Stimulated activated CD8-positive, alpha-beta memory T cell treated with anti-CD3 and anti-CD28 coated beads, Interleukin-7, amount 100 ng/mL, for 1 hour (primary cell): ENCODE results near the gene IL1R2.

Experiments
- DNase-seq, 2 donors: peaks; one replicate each; pipeline ENCODE4 v3.0.0-alpha.2; 2020; ENCODE audit warnings: low read depth in 2 of 2

IL1R2 gene, protein sequence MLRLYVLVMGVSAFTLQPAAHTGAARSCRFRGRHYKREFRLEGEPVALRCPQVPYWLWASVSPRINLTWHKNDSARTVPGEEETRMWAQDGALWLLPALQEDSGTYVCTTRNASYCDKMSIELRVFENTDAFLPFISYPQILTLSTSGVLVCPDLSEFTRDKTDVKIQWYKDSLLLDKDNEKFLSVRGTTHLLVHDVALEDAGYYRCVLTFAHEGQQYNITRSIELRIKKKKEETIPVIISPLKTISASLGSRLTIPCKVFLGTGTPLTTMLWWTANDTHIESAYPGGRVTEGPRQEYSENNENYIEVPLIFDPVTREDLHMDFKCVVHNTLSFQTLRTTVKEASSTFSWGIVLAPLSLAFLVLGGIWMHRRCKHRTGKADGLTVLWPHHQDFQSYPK

GRCh38 chr2:101991721-101992145 lies at the start of gene IL1R2:
IL1R2 (plus strand) TSS chr2:101991960; CDS start chr2:102008576, 16,616 bp downstream.
- DNase-seq: no peak

GRCh38 chr2:101942851-101943250 lies 48.9 kb upstream of the IL1R2 start:
- DNase-seq: no peak

DNA sequence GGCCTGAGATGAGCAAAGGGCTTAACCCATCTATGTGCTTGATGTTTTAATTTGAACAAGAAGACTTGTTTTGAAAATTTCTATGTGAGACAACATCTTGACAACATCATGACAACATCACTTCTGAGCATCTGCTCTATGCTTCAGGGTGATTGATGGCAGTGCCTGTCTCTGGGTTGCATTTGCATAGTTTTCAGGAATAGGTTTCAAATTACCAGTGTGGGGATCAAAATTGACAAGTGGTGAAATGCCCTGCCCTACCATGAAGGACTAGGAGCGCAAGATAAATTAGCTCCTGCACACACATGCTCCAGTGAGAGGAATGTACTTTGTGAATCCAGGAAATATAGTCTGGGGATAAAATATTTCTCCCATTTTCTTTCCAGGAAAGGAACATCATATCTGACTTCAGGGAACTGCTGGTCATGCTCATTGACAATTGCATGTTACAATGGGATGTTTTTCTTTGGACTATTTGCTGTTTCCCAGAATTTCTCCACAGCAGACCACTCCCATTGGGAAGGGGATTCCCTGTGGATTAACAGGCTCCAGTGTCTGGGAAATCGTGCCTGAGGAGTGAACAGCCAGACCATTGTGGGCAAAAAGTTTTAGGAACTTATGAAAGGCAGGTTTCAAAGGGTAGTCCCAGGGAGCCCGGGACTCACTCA lies 45.3 kb upstream of the IL1R2 start:
- DNase-seq: no peak

GRCh38 chr2:101947374-101947773 lies 44.4 kb upstream of the IL1R2 start:
- no peak for DNase-seq

GRCh38 chr2:101948625-101949155 lies 43.1 kb upstream of the IL1R2 start:
- no peak for DNase-seq

GRCh38 chr2:101949304-101949703 lies 42.5 kb upstream of the IL1R2 start:
- no peak for DNase-seq

DNA sequence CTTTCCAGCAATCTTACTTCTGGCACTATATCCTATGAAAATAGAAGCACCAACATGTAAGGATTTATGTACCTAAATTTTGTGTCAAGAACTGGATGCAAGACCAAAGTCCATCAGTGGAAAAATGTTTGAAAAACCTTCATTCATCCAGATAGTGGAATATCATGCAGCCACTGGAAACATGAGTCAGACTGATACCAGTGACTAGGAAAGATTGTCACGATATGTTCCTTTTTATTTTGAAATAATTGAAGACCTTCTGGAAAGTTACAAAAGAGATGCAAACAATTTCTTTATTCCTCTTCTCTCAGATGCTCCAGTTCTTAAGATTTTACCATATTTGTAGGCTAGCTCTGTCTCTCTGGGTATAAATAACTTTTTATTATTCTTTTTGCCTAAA lies 40.5 kb upstream of the IL1R2 start:
- DNase-seq: no peak

GRCh38 chr2:101952551-101952950 lies 39.2 kb upstream of the IL1R2 start:
- DNase-seq: no peak

GRCh38 chr2:101956465-101957438 lies 35.0 kb upstream of the IL1R2 start:
- DNase-seq: no peak

- DNase-seq: no peak
These were observed 33.7 kb upstream of the IL1R2 start for GRCh38 chr2:101958061-101958460.

DNA sequence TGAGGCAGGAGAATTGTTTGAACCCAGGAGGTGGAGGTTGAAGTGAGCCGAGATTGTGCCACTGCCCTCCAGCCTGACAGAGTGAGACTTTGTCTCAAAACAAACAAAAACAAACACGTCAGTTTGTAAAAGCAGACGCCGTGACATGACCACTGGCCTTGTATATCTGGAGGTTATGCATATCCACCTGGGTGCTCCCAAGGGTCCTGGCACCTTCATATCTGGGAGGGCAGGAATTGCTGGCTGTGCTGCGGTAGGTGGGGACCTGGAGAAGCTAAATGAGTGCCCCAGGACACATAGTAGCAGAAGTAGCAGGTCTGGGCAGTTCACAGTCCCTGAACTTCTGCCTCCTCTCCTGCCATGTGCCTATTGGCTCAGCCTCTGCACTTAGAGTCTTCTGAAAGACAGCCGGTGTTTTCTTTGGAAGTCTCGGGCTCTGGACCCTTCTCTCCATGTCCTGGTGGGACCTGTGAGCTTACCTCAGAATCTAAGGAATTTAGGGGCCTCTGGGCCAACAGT lies 30.9 kb upstream of the IL1R2 start:
- DNase-seq: no peak

GRCh38 chr2:101961338-101962191 lies 30.2 kb upstream of the IL1R2 start:
- DNase-seq: no peak

- DNase-seq: no peak
These were observed 29.5 kb upstream of the IL1R2 start for GRCh38 chr2:101962309-101962708.

- DNase-seq: no peak
These were observed 28.6 kb upstream of the IL1R2 start for GRCh38 chr2:101963198-101963597.

DNA sequence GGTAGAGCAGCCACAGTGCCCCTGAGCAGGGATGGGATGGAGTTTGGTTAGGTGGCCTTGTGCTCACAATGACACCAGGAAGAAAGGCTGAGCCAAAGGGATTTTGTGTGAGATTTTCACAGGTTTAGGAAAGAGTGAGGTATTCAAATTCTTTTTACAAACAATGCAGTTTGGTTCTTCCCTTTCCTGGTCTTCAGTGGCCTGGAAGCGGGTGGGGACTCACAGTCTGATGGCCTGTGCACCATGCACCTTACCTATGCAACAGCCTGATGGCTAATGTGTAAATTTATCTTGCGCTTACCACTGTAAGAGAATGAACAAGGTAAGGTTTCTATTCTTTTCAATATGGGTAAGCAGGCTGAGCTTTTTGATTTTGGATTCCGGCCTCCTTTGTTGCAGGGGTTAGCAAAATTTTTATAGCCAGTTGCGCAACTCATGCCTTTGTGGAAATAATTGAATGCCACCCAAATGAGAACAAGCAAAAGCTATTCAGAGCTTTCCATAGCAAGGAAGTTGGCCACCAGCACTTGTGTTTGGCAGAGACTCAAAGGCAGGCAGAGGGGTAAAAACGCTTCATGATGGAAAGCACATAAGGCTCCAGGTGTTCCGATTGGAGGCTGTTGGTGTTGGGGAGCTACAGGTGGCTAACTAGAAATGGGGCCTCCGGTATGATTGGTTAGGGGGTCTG lies 23.8 kb upstream of the IL1R2 start:
- DNase-seq: no peak

DNA sequence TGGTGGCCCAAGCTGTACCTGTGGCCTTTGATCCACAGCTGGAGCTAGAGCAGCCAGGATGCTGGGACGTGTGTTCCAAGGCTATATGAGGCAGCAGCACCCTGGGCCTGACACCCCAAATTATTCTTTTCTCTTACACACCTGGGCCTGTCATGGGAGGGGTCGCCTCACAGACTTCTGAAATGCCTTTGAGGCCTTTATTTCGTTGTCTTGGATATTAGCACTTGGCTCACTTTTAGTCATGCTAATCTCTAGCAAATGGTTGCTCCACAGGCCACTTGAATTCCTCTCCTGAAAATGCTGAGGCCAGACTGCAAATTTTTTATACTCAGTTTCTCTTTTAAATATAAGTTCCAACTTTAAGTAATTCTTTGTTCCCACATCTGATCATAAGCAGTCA lies 22.0 kb upstream of the IL1R2 start:
- DNase-seq: no peak

GRCh38 chr2:101970901-101971300 lies 20.9 kb upstream of the IL1R2 start:
- DNase-seq: no peak

- no peak for DNase-seq
These were observed 19.9 kb upstream of the IL1R2 start for GRCh38 chr2:101971836-101972235.

GRCh38 chr2:101972621-101973434 lies 18.9 kb upstream of the IL1R2 start:
- no peak for DNase-seq
